GM13976 (cell line): ENCODE data around the gene ATP6V0C.

ENCODE experiments used
- DNase-seq: peaks from one replicate; pipeline ENCODE4 v3.0.0; 2012; ENCODE audit warnings: low spot score
- in situ Hi-C: fragments of 300-500 bp; cut with MboI; formaldehyde crosslinking; loops from one replicate; pipeline ENCODE4 v1.12.0; 2022; ENCODE audit warnings: low sequenced_read_pairs, mixed read lengths, inconsistent platforms; ENCODE audit not compliant: unreplicated experiment
- TF ChIP-seq, protein P1 (sequence below): IDR thresholded peaks from 2 replicates; pipeline ENCODE4 v1.5.1; 2012; ENCODE audit warnings: borderline replicate concordance, mild to moderate bottlenecking; ENCODE audit not compliant: insufficient read depth; ENCODE audit errors: extremely low read depth, missing control alignments, control extremely low read depth

ATP6V0C gene

DNA sequence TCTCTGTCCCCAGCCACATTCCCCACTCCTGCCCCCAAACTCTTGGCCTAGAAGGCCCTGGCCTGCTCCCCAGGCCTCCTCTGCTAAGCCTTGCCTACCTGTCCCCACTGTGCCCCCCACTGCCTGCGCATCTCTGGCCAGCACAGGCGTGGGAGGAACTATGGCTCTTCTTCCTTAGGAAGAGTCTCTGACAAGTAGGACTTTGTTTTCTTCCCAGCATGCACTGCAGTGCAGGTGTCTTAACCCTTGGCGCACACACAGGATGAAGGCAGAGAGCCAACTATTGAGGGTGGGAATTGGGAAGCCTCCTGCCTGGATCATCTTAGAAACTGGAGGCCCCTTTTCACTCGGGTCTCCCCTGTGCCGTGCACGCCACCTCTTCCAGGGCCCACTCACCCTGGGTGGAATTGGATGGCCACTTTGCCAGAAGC is 10.1 kb downstream of the ATP6V0C start:
- TF ChIP-seq, protein P1, sequence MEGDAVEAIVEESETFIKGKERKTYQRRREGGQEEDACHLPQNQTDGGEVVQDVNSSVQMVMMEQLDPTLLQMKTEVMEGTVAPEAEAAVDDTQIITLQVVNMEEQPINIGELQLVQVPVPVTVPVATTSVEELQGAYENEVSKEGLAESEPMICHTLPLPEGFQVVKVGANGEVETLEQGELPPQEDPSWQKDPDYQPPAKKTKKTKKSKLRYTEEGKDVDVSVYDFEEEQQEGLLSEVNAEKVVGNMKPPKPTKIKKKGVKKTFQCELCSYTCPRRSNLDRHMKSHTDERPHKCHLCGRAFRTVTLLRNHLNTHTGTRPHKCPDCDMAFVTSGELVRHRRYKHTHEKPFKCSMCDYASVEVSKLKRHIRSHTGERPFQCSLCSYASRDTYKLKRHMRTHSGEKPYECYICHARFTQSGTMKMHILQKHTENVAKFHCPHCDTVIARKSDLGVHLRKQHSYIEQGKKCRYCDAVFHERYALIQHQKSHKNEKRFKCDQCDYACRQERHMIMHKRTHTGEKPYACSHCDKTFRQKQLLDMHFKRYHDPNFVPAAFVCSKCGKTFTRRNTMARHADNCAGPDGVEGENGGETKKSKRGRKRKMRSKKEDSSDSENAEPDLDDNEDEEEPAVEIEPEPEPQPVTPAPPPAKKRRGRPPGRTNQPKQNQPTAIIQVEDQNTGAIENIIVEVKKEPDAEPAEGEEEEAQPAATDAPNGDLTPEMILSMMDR: no peak
- in situ Hi-C loops: no loop called here
- no peak for DNase-seq

- in situ Hi-C loops: no loop called here
- no peak for DNase-seq
- TF ChIP-seq, protein P1: no peak
Observed at GRCh38 chr16:2524339-2524938, 10.7 kb downstream of the ATP6V0C start.

GRCh38 chr16:2526135-2526534 is 12.4 kb downstream of the ATP6V0C start:
- in situ Hi-C loops: no loop called here
- no peak for DNase-seq
- TF ChIP-seq, protein P1: no peak

GRCh38 chr16:2527071-2527783 is 13.5 kb downstream of the ATP6V0C start:
- in situ Hi-C loops: no loop called here
- no peak for DNase-seq
- TF ChIP-seq, protein P1: no peak

DNA sequence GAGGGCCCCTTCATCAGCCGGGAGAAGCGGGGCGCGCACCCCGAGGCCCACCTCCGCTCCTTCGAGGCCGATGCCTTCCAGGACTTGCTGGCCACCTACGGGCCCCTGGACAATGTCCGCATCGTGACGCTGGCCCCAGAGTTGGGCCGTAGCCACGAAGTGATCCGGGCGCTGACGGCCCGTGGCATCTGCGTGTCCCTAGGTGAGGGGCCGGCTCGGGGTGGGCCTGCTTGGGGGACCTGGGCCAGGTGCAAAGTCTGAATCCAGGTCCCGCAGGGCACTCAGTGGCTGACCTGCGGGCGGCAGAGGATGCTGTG is 14.0 kb downstream of the ATP6V0C start:
- no peak for DNase-seq
- in situ Hi-C loops: no loop called here
- TF ChIP-seq, protein P1: no peak

DNA sequence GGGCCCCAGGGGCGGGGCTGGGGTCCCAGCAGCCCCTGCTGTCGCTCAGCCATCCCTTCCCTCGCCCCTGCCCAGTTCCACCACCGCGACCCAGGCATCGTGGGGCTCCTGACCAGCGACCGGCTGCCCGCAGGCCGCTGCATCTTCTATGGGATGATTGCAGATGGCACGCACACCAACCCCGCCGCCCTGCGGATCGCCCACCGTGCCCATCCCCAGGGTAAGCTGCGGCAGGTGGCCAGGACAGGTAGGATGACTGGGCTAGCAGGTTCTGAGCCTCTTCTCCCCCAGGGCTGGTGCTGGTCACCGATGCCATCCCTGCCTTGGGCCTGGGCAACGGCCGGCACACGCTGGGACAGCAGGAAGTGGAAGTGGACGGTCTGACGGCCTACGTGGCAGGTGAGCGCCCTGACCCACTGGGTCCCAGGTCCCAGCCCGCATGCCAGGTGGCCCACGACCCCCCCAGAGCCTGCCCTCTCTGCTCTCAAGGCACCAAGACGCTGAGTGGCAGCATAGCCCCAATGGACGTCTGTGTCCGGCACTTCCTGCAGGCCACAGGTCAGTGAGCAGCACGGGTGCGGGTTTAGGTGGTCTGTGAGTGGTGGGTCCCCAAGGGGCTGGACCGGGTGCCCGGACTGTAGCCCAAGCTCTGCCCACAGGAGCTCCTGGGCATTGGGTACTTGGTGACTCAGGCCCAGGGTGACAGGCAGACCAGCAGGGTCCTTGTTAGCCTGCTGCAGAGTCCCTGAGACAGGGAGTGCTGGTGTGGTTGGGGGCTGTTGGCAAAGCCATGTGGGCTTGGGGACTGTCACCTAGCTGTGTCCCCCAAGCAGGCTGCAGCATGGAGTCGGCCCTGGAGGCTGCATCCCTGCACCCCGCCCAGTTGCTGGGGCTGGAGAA is 14.7 kb downstream of the ATP6V0C start:
- in situ Hi-C loops: no loop called here
- TF ChIP-seq, protein P1: no peak
- no peak for DNase-seq
